Right atrium auricular region (tissue), 2 donors: ENCODE data around the gene KLF13. TPM values are rescaled to one million over a fixed set of nuclear protein-coding genes. Genes with fewer than 3 reads are reported as not detected.

Experiments
- DNase-seq: peaks from one replicate; pipeline ENCODE4 v3.0.0-alpha.2; 2019; ENCODE audit warnings: low spot score
- H3K27ac ChIP-seq, 2 donors: fragments of 200-600 bp; sonication (generic); 1 replicate in 1 of 2; 2 replicates in 1 of 2; pipeline ENCODE4 v1.5.1; 2016 to 2019
- H3K27me3 ChIP-seq, 2 donors: fragments of 200-600 bp; sonication (generic); one replicate each; pipeline versions ENCODE4 v1.5.1 to v1.6.0; 2017 to 2019
- H3K36me3 ChIP-seq: fragments of 200-600 bp; sonication (generic); one replicate; pipeline ENCODE4 v1.5.1; 2016
- H3K4me1 ChIP-seq, 2 donors: fragments of 200-600 bp; sonication (generic); one replicate each; pipeline versions ENCODE4 v1.5.1 to v1.6.0; 2017 to 2019
- H3K4me3 ChIP-seq, 2 donors: fragments of 200-600 bp; sonication (generic); 1 replicate in 1 of 2; 2 replicates in 1 of 2; pipeline ENCODE4 v1.5.1; 2017 to 2019; ENCODE audit warnings: mild to moderate bottlenecking in 1 of 2, moderate library complexity in 1 of 2
- H3K9me3 ChIP-seq, 2 donors: fragments of 200-600 bp; sonication (generic); one replicate each; pipeline ENCODE4 v1.5.1; 2019
- total RNA-seq, 2 donors: library from RNA; depleted of rRNA; stranded (reverse); fragments of >200 nt; gene quantifications; one replicate each; pipeline ENCODE4 v1.1.0, GENCODE V29; 2016
- TF ChIP-seq, protein P1 (sequence below), 2 donors: fragments of 200-600 bp; sonication (generic); IDR thresholded peaks; one replicate each; pipeline ENCODE4 v1.5.1; 2019; ENCODE audit warnings: antibody characterized with exemption in 2 of 2

KLF13 gene
- total RNA-seq, 2 donors from 2014 or later: 52.8 to 54.6 TPM

DNA sequence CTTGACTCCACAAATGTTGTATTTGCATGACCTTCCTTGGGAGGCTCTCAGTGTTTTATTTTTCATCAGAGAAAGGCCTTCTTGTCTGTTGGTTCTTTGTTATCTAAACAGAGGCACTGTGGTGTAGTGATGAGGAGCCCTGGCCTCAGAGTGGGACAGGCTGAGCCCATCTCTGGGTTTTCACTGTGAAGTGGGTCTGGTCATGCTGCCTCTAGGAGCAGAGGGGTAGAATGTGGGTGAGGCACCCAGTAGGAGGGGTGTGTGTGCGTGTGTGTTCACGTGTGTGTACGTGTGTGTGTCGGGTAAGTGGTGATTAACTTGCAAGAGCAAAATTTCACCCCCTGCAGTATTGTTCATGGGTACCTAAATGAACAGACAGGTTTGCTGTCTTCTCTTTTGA lies 14.4 kb downstream of the KLF13 start:
- Histone ChIP-seq H3K4me1 (peaks cover 0 to 100% of the 10 kb centered on the region in 2 donors), H3K27me3 (no peaks in the 10 kb centered on the region), H3K9me3 (no peaks in the 10 kb centered on the region), H3K36me3 (no peaks in the 10 kb centered on the region), H3K27ac (peak overlapping the region; percentile 8 to 99), H3K4me3 (no peak overlapping the region)
- DNase-seq: no peak
- TF ChIP-seq, protein P1, sequence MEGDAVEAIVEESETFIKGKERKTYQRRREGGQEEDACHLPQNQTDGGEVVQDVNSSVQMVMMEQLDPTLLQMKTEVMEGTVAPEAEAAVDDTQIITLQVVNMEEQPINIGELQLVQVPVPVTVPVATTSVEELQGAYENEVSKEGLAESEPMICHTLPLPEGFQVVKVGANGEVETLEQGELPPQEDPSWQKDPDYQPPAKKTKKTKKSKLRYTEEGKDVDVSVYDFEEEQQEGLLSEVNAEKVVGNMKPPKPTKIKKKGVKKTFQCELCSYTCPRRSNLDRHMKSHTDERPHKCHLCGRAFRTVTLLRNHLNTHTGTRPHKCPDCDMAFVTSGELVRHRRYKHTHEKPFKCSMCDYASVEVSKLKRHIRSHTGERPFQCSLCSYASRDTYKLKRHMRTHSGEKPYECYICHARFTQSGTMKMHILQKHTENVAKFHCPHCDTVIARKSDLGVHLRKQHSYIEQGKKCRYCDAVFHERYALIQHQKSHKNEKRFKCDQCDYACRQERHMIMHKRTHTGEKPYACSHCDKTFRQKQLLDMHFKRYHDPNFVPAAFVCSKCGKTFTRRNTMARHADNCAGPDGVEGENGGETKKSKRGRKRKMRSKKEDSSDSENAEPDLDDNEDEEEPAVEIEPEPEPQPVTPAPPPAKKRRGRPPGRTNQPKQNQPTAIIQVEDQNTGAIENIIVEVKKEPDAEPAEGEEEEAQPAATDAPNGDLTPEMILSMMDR (IDR thresholded peaks at IDR 0.05): no peak

DNA sequence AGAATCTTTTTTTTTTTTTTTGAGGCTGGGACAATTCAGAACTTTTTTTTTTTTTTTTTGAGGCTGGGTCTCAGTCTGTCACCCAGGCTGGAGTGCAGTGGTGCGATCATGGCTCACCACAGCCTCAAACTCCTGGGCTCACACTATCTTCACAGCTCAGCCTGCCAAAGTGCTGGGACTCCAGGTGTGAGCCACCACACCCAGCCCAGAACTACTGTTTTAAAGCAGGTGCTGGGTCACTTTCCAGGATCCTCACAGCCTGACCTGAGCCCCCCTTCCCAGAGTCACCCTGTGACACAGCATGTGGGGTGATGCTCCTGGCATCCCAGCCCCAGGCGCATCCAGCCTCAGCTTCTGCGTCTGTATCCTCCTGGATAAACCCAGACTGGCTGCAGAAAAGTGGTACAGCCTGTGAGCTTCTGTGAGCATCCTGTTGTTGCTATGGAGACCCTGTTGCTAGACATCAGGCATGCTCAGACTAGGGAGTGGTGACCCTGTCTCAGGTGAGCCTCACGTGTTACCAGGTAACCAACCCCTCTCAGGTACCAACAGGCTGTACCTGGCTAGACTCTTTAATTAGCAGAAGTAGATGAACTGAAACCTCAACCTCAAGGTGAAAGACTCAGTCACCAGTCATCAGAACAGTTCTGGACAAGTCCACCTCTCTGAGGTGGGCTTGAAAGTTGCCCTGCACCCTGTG lies 15.0 kb downstream of the KLF13 start:
- Histone ChIP-seq H3K27me3 (no peaks in the 10 kb centered on the region), H3K9me3 (no peaks in the 10 kb centered on the region), H3K4me3 (no peak overlapping the region), H3K36me3 (no peaks in the 10 kb centered on the region), H3K4me1 (peaks cover 0 to 100% of the 10 kb centered on the region in 2 donors), H3K27ac (peak overlapping the region; percentile 55 to 96)
- TF ChIP-seq, protein P1 (IDR thresholded peaks at IDR 0.05): no peak
- no peak for DNase-seq

DNA sequence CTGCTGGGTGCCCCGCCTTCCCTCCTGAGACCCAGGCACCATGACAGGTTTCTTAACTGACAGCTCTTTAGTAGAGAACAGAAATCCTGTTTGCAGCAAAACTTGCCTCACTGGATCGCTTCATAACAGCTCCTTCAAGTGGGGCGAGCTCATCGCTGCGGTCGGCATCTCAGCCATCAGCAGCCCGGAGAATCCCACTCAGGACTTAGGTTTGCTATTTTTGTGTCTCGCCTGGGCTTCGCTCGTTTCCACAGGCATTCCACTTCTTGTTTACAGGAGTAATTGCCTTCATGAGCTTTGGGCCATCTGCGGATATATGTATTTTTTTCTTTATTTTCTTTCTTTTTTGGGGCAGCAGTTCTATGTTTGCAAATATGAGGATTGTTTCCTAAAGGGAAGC lies 15.7 kb downstream of the KLF13 start:
- H3K27me3 ChIP-seq: no peaks in the 10 kb centered on the region
- no peaks in the 10 kb centered on the region for H3K36me3 ChIP-seq
- peak overlapping the region; percentile 55 to 96 for H3K27ac ChIP-seq
- no peak for DNase-seq
- no peaks in the 10 kb centered on the region for H3K9me3 ChIP-seq
- TF ChIP-seq, protein P1 (IDR thresholded peaks at IDR 0.05): no peak
- H3K4me3 ChIP-seq: no peak overlapping the region
- peaks cover 0 to 100% of the 10 kb centered on the region in 2 donors for H3K4me1 ChIP-seq

DNA sequence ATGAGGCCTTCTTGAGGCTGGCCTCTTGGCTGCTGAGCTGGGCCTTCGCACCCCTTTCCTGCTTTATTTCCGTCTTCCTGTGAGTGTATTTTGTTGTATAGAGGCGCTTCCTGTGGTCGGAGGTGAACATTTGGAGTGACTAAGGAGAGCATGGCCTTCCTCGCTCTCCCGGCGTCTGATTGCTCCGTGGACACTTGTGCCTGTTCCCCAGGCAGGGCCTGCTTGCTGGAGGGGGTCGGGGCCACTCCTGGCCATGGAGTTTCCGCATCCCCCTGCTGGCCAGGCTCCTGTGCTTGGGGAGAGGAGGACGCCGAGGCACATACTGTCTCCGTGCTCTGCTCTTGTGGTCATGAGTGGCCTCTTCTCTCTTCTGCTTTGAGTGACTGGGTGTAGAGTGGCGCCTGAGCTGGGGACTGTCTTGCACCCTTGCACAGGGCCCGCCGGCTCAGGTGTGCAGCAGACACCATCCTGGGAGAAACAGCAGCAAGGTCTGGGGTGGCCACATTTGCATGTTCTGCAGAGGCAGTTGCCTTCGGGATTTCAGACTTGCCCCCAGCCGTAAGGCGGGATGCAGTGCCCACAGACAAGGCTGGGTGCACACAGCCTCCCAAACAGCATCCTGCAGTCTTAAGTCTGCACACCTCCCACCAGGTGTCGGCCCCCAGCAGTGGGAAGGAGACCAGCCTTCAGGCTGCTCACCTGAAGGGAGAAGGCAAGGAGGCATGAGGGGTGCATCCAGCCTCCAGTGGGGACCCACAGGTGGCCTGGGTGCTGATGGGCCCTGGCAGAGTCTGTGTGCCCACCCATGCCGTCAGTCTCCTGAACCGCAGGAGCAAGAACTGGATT lies 16.4 kb downstream of the KLF13 start:
- Histone ChIP-seq H3K4me3 (no peak overlapping the region), H3K27ac (peak overlapping the region; percentile 55 to 96)
- DNase-seq: no peak

DNA sequence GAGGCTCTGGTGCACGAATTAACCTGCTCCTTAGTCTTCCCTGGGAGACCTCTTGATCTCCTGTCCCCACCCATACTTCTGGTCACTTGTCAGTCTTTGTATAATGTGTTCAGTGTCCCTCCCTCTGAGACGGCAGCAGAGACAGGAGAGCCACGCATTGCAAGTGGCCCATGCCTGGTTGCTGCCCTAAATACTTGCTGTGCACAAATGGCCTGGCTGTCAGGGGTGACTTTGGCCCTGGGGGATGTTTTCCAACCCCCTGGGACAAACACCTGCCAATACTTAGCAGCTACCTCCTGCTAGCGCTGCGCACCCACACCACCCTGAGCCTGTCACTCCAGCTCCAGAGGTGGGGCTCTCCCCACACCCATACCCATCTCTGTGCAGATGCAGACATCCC lies 17.2 kb downstream of the KLF13 start:
- Histone ChIP-seq H3K36me3 (peaks cover 8% of the 10 kb centered on the region), H3K27me3 (no peaks in the 10 kb centered on the region), H3K9me3 (no peaks in the 10 kb centered on the region), H3K4me1 (peaks cover 0 to 100% of the 10 kb centered on the region in 2 donors), H3K4me3 (no peak overlapping the region), H3K27ac (peak overlapping the region; percentile 55 to 96)
- TF ChIP-seq, protein P1 (IDR thresholded peaks at IDR 0.05): no peak
- no peak for DNase-seq

More for the DNA sequence above, 16.4 kb downstream of the KLF13 start:
- H3K27me3 ChIP-seq: no peaks in the 10 kb centered on the region
- no peaks in the 10 kb centered on the region for H3K9me3 ChIP-seq
- H3K4me1 ChIP-seq: peaks cover 0 to 100% of the 10 kb centered on the region in 2 donors
- H3K36me3 ChIP-seq: peaks cover 3% of the 10 kb centered on the region
- TF ChIP-seq, protein P1 (IDR thresholded peaks at IDR 0.05): no peak
